ENCODE data around the gene CEPT1.
"Not testable (repeated sequence)": the region's sequence is repeated elsewhere in the genome, so short reads cannot be mapped to it uniquely, and the experiment has no call there.

The CEPT1 gene

DNA sequence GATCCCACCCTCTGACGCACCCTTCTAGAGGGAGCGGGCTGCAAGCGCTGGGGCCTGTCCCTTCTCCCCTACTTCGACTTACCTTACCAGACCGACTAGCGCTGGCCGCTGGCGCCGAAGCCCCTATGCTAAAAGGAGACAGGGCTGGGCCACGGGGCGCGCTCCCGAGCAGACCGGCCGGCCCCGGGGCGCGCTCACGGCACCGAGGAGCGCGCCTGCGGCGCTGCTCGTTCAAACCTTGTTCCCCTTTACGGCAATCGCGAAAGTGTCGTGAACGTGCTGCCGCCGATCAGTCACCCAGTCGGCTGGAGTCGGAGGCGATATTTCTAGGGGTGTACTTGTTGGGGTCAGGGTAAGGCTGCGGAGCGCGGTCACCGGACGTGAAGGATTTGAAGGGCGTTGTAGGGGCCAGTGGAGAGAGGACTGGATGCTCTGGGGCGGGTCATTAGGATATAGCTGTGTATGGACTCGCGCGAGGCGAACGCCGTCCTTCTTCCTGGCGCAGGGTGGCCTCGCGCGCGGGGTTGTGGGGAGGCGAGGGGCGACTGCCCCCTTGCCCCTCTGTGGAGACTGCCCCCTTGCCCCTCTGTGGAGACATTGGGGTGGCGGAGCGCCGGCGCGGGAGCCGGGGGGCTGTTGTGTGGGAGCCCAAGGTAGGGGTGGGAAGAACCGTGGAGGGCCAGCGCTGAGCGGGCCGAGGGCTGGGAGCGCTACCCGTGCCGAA is at the start of gene CEPT1, which contains the start of gene DRAM2:
TSS of gene CEPT1 (plus strand) at position 268 of the 724 bp plus-strand sequence. CDS start 7,492 bp downstream, outside the sequence.
TSS of gene DRAM2 (minus strand) at position 138 of the 724 bp plus-strand sequence. CDS start 8,539 bp downstream, outside the sequence.
- peak; percentile 93 for DNase-seq

DNA sequence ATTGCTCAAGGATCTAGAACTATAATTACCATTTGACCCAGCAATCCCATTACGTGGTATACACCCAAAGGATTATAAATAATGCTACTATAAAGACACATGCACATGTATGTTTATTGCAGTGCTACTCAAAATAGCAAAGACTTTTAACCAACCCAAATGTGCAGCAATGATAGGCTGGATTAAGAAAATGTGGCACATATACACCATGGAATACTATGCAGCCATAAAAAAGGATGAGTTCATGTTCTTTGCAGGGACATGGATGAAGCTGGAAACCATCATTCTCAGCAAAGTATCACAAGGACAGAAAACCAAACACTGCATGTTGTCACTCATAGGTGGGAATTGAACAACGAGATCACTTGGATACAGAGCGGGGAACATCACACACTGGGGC is 44.6 kb upstream of the CEPT1 start:
- DNase-seq, result not testable (repeated sequence)

DNA sequence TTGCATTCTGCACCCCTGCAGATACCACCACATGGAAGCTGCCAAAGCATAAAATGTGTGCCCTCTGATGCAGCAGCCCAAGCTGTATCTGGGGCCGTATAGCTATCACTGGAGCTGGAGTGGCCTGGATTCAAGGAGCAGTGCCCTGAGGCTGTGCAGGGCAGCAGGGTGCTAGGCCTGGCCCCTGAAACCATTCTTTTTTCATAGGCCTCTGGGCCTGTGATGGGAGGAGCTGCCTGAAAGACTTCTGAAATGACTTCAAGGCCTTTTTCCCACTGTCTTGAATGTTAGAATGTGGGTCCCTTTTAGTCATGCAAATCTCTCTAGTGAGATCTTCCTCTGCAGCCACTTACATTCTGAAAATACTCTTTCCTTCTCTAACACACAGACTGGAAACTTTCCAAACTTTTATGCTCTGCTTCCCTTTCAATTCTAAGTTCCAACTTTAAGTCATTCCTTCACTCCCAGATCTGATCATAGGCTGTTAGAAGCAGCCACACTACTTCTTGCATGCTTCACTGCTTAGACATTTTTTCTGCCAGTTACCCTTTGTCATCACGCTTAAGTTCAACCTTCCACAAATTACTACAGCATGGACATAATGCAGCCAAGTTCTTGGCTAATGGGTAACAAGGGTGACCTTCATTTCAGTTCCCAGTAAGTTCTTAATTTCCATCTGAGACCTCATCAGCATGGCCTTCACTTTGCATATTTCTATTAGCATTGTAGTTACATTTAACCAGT is 42.5 kb upstream of the CEPT1 start:
- DNase-seq, result no peak

DNA sequence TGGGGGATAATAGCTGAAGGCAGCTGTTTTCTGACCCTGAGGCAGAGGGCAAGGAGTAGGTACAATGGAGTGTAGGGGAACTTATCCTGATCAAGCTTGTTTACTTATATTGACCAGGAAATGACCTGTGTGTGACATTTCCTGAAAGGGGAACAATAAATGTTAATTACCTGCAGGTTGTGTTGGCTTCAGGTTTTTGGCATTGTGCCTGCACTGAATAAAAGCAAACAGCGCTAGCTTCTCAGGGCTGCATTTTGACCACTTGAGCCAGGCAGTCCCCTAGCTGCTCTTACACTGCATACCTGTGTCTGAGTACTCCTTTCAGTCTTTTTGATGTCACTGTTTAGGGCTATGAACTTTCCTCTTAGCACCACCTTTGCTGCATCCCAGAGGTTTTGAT is 40.7 kb upstream of the CEPT1 start:
- DNase-seq, result no peak

DNA sequence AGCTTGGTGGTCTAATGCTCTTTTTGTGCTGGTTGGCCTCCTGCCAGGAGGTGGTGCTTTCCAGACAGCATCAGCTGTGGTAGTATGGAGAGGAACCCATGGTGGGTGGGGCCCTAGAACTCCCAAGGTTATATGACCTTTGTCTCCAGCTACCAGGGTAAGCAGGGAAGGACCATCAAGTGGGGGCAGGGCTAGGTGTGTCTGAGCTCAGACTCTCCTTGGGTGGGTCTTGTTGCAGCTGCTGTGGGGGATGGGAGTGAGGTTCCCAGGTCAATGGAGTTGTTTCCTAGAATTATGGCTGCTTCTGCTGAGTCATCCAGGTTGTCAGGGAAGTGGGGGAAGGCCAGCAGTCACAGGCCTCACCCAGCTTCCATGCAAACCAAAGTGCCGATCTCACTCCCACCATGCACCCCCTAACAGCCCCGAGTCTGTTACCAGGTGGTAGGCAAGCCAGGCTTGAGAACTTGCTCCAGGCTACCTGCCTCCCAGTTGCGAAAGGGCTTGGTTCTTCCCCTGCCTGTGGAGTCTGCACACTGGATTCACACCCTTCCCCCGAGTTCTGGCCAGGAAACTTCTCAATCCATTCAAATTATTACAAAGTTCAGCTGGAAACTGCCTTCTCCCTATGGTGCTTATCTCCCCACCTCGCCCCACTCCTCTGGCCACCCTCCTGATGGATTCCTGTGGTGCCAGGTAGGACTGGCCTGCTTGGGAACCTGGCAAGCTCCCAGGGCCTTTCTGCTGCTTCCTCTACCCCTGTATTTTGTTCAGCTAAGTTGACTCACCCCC is 38.0 kb upstream of the CEPT1 start:
- DNase-seq, result no peak

DNA sequence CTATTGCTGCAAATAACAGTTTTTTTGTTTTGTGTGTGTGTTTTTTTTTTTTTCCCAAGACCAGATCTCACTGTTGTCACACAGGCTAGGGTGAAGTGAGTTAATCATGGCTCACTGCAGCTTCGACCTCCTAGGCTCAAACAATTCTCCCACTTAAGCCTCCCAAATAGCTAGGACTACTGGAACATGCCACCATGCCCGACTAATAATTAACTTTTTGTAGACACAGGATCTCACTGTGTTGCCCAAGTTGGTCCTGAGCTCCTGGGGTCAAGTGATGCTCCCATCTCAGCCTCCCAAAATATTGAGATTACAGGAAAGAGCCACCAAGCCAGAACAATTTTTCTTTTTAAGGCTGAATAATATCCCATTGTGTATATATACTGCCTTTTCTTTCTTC is 35.0 kb upstream of the CEPT1 start:
- DNase-seq, result no peak

DNA sequence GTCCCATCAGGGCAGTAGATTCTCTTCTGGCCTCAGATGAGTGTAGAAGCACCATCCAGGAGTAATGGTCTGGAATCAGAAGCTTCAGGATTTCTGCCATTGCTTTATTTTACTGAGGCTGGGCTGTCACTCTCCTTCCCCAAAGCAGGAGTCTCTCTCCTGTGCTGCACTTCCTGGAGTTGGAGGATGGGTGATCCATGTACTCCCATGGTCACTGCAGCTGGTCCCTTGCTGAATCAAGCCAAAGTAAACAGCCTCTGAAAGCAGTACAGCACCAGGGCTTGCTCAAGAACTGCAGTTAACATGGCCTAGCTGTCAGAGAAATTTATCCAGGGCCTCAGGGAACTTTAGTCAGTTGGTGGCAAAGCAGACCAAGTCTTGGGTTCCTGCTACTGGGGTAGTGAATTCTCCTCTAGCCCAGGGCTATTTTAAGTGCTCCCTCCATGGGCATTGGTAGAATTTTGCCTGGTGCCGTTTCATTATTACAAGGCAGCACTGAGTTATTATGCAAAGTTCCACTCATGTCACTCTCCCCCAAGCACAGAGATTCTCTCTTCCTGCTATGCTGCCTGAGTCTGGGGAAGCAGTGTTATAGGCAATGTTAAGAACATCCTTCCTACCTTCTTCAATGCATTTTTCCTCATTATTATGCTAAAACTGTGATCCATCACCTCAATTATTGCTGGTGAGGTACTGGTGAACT is 29.7 kb upstream of the CEPT1 start:
- DNase-seq, result peak; percentile 53

DNA sequence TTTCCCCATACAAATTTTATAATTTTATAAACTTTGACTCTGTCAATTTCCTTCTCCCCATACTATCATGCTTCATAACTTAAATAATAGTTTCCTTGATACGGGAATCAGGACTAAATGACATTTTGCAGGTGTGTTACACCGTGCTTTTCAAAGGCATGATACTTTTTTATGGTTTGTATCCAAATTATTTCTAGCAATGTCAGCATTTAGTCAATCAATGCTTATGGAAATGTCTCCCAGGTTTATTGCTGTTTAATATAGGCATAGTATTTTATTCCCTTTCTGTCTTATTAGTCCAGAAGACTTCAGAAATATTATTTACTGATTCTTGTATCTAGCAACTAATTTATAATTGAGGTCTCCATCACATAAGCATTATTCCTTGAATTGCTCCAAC is 23.5 kb upstream of the CEPT1 start:
- no peak for DNase-seq

DNA sequence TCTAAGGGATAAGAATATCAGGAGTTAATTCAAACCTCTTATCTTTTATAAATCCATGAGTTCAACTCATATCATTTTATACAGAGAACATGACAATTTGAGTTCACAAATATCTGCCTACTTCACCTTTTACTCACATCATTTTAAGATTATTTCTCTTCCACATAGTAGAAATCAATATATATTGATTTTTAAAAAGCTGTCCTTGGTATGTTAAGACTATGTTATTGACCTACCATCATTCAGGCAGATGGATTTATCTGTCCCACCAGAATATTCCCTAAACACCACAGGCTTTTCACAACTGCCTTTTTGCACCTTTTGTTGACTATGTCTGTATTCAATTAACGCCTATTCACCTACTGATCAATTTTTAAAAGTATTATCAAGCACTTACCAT is 13.7 kb upstream of the CEPT1 start:
- DNase-seq, result no peak

DNA sequence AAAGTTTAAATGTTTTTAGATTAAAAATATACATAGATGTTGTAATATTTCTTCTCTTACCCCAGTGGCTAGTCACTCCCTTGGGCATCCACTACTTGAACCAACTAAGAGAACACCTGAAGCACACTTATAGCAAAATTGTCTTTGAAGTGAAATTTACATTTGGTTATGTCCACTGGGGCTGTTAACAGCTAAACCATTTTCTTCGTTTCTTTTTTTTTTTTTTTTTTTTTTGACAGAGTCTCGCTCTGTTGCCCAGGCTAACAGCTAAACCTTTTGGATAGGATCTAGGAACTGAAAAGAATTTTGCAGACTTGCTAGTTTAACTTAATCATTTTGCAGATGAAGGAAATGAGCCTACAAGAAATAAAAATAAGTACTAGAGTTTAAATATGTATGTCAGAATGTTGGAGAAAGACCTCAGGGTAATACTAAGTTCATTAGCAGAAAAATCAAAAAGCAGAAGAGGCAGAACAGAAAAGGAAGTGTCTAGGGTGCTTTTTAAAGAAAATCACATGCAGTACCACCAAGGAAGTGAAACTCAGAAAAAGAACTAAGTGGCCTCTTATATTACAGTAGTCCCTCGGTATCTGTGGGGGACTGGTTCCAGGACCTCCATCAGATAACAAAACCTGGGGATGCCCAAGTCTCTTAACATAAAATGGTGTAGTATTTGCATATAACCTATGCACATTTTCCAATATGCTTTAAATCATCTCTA is 11.9 kb upstream of the CEPT1 start:
- no peak for DNase-seq

DNA sequence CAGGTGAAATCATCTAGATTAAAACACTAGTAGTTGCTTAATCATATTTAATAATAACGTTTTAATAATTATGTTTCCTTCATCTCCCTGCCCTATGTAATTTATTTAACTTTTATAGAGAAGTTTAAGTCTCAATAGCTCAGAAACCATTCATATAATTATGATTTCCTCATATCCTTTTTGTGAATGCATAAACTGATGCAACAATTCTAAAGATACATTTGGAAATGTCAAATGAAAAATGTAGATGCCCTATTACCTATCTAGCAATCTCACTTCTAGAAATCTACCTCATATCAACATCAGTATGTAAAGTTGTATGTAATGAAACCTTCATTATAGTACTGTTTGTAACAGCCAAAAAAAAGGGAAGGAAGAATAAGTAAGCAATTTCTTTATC is 10.6 kb upstream of the CEPT1 start:
- DNase-seq, result no peak

DNA sequence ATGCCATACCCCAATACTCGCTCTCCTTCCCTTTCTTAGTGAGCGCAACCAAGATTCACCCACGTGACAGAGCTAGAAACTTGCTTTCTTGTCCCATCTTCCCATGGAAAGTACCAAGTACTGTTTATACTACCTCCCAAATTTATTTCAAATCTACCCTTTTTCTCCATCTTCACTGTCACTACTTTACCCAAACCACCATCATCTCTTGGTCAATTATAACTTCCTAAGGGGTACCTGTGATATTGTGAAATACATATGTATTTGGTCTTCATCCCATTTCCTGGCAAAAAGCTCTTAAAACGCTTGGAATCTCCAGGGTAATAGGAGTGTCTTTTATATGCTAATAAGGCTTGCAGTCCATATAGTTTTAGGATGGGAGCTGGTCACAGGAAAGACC is 8.3 kb upstream of the CEPT1 start:
- no peak for DNase-seq

DNA sequence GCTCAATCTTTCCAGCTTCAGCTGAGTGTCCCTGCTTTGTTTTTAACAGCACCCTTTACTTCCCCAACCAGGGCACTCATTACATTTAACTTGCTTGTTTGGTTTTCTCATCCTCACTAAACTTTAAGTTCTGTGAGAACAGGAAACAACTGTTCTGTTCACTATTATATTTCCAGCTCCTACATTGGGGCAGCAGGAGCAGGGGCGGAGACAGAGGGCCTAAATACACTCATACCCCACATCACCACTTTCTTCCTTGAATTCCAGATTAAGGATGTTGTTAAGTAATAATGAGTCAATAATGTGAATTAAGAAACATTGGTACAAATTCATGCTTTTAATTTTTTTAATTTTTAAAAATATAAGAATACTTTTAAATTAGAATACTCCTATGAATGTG is 6.2 kb upstream of the CEPT1 start:
- DNase-seq, result no peak

DNA sequence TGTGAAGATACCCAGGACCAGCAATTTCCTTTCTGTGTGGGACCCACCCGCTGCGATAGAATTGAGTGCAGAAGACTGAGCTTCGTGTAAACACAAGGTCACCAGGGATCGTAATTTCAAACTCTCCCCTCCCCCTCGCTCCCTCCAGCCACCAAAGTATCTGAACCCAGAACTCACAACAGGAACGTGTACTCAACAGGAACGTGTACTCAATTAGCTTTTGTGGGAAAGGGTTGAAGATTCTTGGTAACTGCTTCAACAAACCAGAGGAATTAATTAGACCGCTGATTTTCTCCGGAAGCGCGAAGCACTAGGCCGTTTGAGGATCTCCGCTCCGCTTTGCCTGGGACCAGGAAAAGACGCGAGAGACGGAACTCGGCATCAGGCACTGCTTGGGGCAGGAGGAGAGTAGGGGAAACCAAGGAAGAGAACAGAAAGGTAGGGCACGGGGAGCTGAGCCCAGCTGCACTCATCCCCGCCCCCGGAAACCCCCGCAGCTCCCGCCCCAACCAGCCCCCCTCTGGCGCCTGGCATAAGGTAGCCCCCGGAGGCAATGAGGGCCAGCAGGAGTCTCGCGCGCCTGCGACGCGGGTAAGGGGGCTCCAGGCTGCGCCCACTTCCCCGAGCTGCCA is 583 bp upstream of the CEPT1 start:
- peak; percentile 80 for DNase-seq

DNA sequence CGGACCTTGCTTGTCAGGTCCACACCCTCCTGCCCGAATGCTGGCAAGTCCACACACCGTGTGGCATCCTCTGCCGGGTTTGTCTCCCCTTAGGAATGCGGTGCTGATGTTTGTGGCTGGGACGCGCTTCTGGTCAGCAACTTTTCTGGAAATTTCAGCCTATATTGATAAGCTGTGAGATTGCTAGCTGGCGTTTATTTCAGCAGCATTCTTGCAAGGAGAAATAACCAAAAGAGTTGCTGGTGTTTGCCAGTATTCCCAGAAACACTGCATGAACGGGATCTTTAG is 601 bp downstream of the CEPT1 start:
- no peak for DNase-seq

DNA sequence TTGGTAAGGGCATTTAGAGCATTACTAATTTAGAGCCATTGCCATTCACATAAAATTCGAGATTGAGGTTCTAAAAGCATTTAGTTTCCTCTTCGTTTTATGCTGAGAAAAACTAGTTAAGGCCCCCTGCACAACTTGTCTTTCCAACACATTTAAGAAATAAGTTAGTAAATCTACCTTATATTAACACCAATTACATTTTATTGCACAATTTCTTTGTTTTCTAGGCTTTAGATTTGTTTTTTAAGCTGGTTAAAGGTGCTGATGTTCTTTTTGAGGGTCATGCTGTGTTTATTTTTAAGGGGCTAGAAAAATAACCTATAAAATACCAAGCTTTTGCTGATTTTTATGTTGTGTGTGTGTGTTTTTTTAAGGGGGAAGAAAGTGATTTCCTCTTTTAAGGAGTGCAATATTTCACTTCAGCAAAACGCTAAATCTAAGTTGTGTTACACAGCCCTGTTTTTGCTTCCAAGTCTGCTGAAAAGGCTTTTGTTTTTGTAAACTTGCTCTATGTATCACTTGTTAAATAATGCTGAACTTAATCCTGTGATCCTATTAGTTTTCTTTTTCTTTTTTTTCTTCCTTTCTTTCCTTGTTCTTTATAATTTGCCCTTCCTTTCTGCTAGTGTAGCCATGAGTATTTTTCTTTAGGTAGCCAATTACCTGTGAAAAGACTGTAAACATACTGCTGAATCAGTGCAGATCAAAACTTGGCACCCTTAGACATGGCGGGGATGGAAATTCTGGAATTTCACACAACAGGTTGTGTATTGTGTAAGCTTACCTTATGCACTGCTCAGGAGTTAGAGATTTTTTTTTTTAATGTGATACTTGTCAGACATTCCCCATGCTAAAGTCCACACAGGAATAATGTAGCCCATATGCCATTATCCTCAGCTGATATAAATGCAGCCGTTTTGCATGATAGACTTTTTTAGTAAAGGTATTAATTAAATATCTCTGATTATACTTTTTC is 1.5 kb downstream of the CEPT1 start:
- no peak for DNase-seq

DNA sequence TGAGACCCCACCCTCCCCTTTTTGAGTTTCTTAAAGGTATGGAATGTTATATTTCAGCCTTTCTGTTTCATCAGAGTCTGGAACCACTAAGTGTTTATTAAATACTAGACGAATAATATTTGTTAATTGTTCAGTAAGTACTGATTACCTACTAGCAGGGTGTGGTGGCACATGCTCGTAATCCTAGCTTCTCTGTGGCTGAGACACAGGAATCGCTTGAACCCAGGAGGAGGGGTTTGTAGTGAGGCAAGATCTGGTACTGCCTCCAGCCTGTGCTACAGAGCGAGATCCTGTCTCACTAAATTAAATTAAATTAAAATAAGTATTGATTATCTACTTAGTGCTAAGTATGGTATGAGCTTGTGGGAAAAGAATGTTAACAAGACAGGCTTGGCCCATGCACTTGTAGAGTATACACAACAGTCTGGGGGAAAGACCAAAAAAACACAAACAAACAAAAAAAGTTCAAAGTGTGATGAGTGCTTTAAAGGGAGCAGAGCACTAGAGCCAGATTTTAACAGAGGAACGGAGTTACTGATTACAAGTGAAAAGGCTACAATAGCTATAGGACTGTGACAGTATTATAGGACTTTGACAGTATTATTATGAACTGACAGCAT is 2.4 kb downstream of the CEPT1 start:
- DNase-seq, result no peak

DNA sequence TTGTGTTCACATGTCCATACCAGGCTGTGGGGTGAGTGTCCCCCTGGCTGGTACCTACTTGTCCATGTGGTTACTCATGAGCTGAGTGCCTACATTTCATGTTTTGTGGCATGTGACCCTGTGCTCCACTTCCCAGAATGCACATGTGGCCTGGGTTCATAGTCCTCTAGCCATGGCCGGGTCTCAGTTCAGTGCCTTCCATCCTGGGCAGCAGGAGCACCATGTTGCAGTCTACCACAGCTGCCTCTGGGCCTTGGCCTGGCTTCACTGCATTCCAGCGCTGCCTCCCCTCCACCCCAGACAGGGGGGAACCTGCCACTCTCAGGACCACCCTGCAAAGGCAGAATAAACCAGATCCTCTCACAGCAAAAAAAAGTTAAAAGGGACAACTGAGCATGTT is 5.5 kb downstream of the CEPT1 start:
- no peak for DNase-seq

DNA sequence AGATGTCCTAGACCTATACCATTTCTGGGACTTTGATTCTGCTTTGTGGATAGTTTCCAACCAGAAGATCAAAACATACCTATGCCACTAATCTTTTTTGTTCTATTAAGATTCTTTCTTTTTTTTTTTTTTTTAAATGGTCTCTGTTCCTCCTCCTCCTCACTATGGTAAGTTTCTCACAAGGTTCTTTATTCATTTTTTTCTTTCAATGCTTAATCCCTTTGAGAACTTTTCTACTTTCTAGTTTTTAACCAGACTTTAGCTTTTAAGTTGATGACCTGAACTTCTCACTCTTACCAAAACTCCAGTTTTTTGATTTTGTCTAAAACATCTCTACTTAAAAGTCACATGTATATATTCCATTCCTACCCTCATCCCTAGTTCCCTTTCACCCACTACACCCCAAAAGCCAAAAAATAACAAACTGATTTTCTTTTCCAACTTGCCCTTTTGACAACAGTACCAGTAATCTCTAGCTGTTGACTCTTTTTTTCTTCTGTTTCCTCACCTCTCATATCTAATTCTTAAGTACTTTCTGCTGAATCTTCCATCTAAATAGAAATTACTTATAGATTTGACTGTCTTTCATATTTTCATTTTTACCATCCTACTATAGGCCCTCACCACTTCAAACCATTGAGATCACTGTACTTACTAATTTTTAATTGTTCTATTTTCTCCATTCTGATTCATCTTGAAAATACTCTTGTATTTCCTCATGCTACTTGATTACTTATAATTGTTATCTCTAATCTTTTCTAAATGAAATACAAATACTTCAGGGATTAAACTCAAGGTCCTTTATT is 6.1 kb downstream of the CEPT1 start:
- no peak for DNase-seq
